ENCODE data around the gene RAB11FIP4. TPM values are rescaled to one million over a fixed set of nuclear protein-coding genes. Genes with fewer than 3 reads are reported as not detected.

The RAB11FIP4 gene
- total RNA-seq, 1 experiment from 2014 or later: 10.8 TPM

- no peaks in the 10 kb centered on the region for H3K36me3 ChIP-seq (ENCODE audit: control insufficient read depth, insufficient read depth, low read length)
- in situ Hi-C loops (cut with HindIII; ENCODE audit: low pct_unique_long_range_greater_than_20kb, low sequenced_read_pairs): no loop called here
These were observed 138.4 kb downstream of the RAB11FIP4 start for GRCh38 chr17:31529841-31530251.

DNA sequence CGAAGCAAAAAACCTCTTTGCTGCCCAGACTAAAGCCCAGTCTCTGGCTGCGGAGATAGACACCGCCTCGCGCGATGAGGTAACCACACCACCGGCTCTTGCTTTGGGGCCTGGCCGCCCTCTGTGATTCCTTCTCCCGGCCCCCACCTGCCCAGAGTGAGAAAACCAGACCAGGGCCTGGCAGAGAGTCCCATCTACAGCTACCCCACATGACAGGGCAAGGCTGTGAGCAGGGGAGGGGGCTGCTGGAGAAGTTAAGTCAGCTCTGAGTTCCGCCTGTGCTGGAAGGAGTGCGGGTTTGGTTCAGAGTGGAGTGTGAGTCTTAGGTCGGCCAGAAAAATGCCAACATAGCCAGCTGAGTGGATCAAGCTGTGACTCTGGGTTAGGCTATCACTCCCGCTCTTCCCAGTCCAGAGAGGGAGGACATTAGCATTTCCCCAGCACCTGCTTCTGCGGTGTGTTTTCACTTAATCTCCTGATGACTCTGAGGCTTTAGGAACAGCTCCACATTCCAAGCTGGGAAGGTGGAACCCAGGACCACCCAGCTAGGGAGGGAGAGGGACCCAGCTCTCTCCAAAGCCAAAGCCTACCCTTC, 139.0 kb downstream of the RAB11FIP4 start:
- ChIA-PET CTCF (interaction anchor here (0.7 kb wide), 1 partner anchor 20 kb away, joined by 3 read pairs; no protein-coding TSS in a partner anchor), POLR2A (no interaction called here)
- H3K4me3 ChIP-seq (ENCODE audit: low read depth in 2 of 2, low read length in 2 of 2): no peak overlapping the region
- ATAC-seq (no peak), DNase-seq (ENCODE audit: low read depth, low spot score) (no peak)
- BruUV-seq (replicated peaks): no TSS peak
- H3K4me1 ChIP-seq (ENCODE audit: control insufficient read depth, insufficient read depth, low read length): no peaks in the 10 kb centered on the region
- no peaks in the 10 kb centered on the region for H3K36me3 ChIP-seq (ENCODE audit: control insufficient read depth, insufficient read depth, low read length)
- H3K9me3 ChIP-seq (ENCODE audit: control insufficient read depth, insufficient read depth, low read depth, low read length): no peaks in the 10 kb centered on the region
- in situ Hi-C loops (cut with HindIII; ENCODE audit: low pct_unique_long_range_greater_than_20kb, low sequenced_read_pairs): no loop called here
- no peak overlapping the region for H3K27ac ChIP-seq (ENCODE audit: low read length)
- TF ChIP-seq TCF7L2 (IDR thresholded peaks at IDR 0.05; ENCODE audit: low read depth, low read length) (no peak), POLR2AphosphoS5 (IDR thresholded peaks at IDR 0.05; ENCODE audit: low read depth, low read length) (no peak), SIN3A (IDR thresholded peaks at IDR 0.05; ENCODE audit: borderline replicate concordance, insufficient read depth, low read depth, low read length) (no peak), CTCF (IDR thresholded peaks at IDR 0.05) (no peak)
- TF ChIP-seq, protein P1, sequence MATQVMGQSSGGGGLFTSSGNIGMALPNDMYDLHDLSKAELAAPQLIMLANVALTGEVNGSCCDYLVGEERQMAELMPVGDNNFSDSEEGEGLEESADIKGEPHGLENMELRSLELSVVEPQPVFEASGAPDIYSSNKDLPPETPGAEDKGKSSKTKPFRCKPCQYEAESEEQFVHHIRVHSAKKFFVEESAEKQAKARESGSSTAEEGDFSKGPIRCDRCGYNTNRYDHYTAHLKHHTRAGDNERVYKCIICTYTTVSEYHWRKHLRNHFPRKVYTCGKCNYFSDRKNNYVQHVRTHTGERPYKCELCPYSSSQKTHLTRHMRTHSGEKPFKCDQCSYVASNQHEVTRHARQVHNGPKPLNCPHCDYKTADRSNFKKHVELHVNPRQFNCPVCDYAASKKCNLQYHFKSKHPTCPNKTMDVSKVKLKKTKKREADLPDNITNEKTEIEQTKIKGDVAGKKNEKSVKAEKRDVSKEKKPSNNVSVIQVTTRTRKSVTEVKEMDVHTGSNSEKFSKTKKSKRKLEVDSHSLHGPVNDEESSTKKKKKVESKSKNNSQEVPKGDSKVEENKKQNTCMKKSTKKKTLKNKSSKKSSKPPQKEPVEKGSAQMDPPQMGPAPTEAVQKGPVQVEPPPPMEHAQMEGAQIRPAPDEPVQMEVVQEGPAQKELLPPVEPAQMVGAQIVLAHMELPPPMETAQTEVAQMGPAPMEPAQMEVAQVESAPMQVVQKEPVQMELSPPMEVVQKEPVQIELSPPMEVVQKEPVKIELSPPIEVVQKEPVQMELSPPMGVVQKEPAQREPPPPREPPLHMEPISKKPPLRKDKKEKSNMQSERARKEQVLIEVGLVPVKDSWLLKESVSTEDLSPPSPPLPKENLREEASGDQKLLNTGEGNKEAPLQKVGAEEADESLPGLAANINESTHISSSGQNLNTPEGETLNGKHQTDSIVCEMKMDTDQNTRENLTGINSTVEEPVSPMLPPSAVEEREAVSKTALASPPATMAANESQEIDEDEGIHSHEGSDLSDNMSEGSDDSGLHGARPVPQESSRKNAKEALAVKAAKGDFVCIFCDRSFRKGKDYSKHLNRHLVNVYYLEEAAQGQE (IDR thresholded peaks at IDR 0.05; ENCODE audit: insufficient read depth in 1 of 2, low read depth in 2 of 2, low read length in 1 of 2): no peak
- no peaks in the 10 kb centered on the region for H3K27me3 ChIP-seq (ENCODE audit: control insufficient read depth, insufficient read depth, low read length)
- intact Hi-C loops (cut with micrococcal nuclease; ENCODE audit: unreplicated experiment): no loop called here

More at GRCh38 chr17:31529841-31530251, 138.4 kb downstream of the RAB11FIP4 start:
- H3K4me1 ChIP-seq (ENCODE audit: control insufficient read depth, insufficient read depth, low read length): no peaks in the 10 kb centered on the region
- no peak overlapping the region for H3K4me3 ChIP-seq (ENCODE audit: low read depth in 2 of 2, low read length in 2 of 2)
- no peak for ATAC-seq
- intact Hi-C loops (cut with micrococcal nuclease; ENCODE audit: unreplicated experiment): loop anchor here (5.0 kb wide), 1 partner anchor 143 kb away; no protein-coding TSS in a partner anchor
- H3K9me3 ChIP-seq (ENCODE audit: control insufficient read depth, insufficient read depth, low read depth, low read length): no peaks in the 10 kb centered on the region
- DNase-seq (ENCODE audit: low read depth, low spot score): no peak
- ChIA-PET POLR2A (no interaction called here), CTCF (no interaction called here)
- BruUV-seq (replicated peaks): no TSS peak
- H3K27ac ChIP-seq (ENCODE audit: low read length): no peak overlapping the region
- no peaks in the 10 kb centered on the region for H3K27me3 ChIP-seq (ENCODE audit: control insufficient read depth, insufficient read depth, low read length)
- TF ChIP-seq POLR2AphosphoS5 (IDR thresholded peaks at IDR 0.05; ENCODE audit: low read depth, low read length): no peak
- TF ChIP-seq SIN3A (IDR thresholded peaks at IDR 0.05; ENCODE audit: borderline replicate concordance, insufficient read depth, low read depth, low read length): no peak
- TF ChIP-seq TCF7L2 (IDR thresholded peaks at IDR 0.05; ENCODE audit: low read depth, low read length): no peak
- TF ChIP-seq CTCF (IDR thresholded peaks at IDR 0.05): no peak
- TF ChIP-seq, protein P1 (IDR thresholded peaks at IDR 0.05; ENCODE audit: insufficient read depth in 1 of 2, low read depth in 2 of 2, low read length in 1 of 2): no peak
